WTC11 (cell line): Measurements from ENCODE around the gene ANTXRL. TPM values are rescaled to one million over a fixed set of nuclear protein-coding genes. Genes with fewer than 3 reads are reported as not detected.

ENCODE experiments used
- ATAC-seq: fragments of 200-7000 bp; cut with Tn5 transposase; 2 replicates; pipeline ENCODE4 v1.10.0; 2021; ENCODE audit warnings: mild to moderate bottlenecking, moderate library complexity
- CTCF ChIA-PET: fragments of 300-600 bp; sonication (Branson Sonifier 250); formaldehyde crosslinking; loops from one replicate; lab custom pipeline; 2021; ENCODE audit warnings: antibody characterized with exemption; lab: Charles Lee
- POLR2A ChIA-PET: fragments of 350-600 bp; sonication (Branson Sonifier 250); formaldehyde crosslinking; loops from one replicate; lab custom pipeline; 2021; ENCODE audit warnings: antibody characterized with exemption; lab: Charles Lee
- DNase-seq: peaks from one replicate; pipeline ENCODE4 v3.0.0; 2021; ENCODE audit warnings: low spot score
- H3K27ac Mint-ChIP-seq: 2 replicates; pipeline ENCODE4 v1.8.0; 2021; ENCODE audit warnings: mixed read lengths
- H3K27me3 Mint-ChIP-seq: 2 replicates; pipeline ENCODE4 v1.8.0; 2021; ENCODE audit warnings: low read depth, mild to moderate bottlenecking, moderate library complexity, mixed read lengths
- H3K36me3 Mint-ChIP-seq: 2 replicates; pipeline ENCODE4 v1.8.0; 2021; ENCODE audit warnings: mixed read lengths
- H3K4me1 Mint-ChIP-seq: 2 replicates; pipeline ENCODE4 v1.8.0; 2022; ENCODE audit warnings: mixed read lengths
- H3K4me3 Mint-ChIP-seq: 2 replicates; pipeline ENCODE4 v1.8.0; 2021; ENCODE audit warnings: mild to moderate bottlenecking, moderate library complexity, mixed read lengths
- H3K9me3 Mint-ChIP-seq: 2 replicates; pipeline ENCODE4 v1.8.0; 2021; ENCODE audit warnings: mixed read lengths
- ARID4B ChIP-seq: sonication (generic); formaldehyde crosslinking; IDR thresholded peaks from 2 replicates; pipeline ENCODE4 v1.8.0; 2023; ENCODE audit warnings: missing genetic modification reagents, mild to moderate bottlenecking, borderline replicate concordance
- ATF1 ChIP-seq: sonication (generic); formaldehyde crosslinking; IDR thresholded peaks from 2 replicates; pipeline ENCODE4 v1.8.1; 2023; ENCODE audit warnings: mild to moderate bottlenecking, moderate library complexity, missing genetic modification reagents
- CBFB ChIP-seq: sonication (generic); formaldehyde crosslinking; IDR thresholded peaks from 2 replicates; pipeline ENCODE4 v1.8.1; 2022; ENCODE audit warnings: mild to moderate bottlenecking, low read depth, missing genetic modification reagents
- CREB1 ChIP-seq: sonication (generic); formaldehyde crosslinking; IDR thresholded peaks from 2 replicates; pipeline ENCODE4 v1.8.0; 2023; ENCODE audit warnings: mild to moderate bottlenecking, missing genetic modification reagents
- FOXJ3 ChIP-seq: sonication (generic); formaldehyde crosslinking; IDR thresholded peaks from 2 replicates; pipeline ENCODE4 v1.9.0; 2021; ENCODE audit warnings: missing genetic modification reagents, mild to moderate bottlenecking, borderline replicate concordance
- GABPB1 ChIP-seq: sonication (generic); formaldehyde crosslinking; IDR thresholded peaks from 2 replicates; pipeline ENCODE4 v1.8.1; 2023; ENCODE audit warnings: mild to moderate bottlenecking, missing genetic modification reagents
- IRF2 ChIP-seq: sonication (generic); formaldehyde crosslinking; IDR thresholded peaks from 2 replicates; pipeline ENCODE4 v1.8.0; 2022; ENCODE audit warnings: low read depth, missing genetic modification reagents, borderline replicate concordance
- JAZF1 ChIP-seq: fragments of 250-450 bp; sonication (Bioruptor Pico); IDR thresholded peaks from 2 replicates; pipeline ENCODE4 v1.9.0; 2021; ENCODE audit warnings: moderate library complexity, mild to moderate bottlenecking, inconsistent platforms
- MLX ChIP-seq: sonication (generic); formaldehyde crosslinking; IDR thresholded peaks from 2 replicates; pipeline ENCODE4 v1.8.1; 2023; ENCODE audit warnings: mild to moderate bottlenecking, missing genetic modification reagents, moderate library complexity
- RORB ChIP-seq: fragments of 250-450 bp; sonication (Bioruptor Pico); IDR thresholded peaks from 2 replicates; pipeline ENCODE4 v1.9.0; 2021; ENCODE audit warnings: mild to moderate bottlenecking
- SMAD4 ChIP-seq: sonication (generic); formaldehyde crosslinking; IDR thresholded peaks from 2 replicates; pipeline ENCODE4 v1.8.0; 2022; ENCODE audit warnings: mild to moderate bottlenecking, missing genetic modification reagents
- USF2 ChIP-seq: sonication (generic); formaldehyde crosslinking; IDR thresholded peaks from 2 replicates; pipeline ENCODE4 v1.8.1; 2023; ENCODE audit warnings: mild to moderate bottlenecking, missing genetic modification reagents, moderate library complexity
- ZNF281 ChIP-seq: sonication (generic); formaldehyde crosslinking; IDR thresholded peaks from 2 replicates; pipeline ENCODE4 v1.8.0; 2023; ENCODE audit warnings: mild to moderate bottlenecking, missing genetic modification reagents
- ZNF317 ChIP-seq: sonication (generic); formaldehyde crosslinking; IDR thresholded peaks from 2 replicates; pipeline ENCODE4 v1.8.1; 2023; ENCODE audit warnings: low read depth, mild to moderate bottlenecking, moderate library complexity, missing genetic modification reagents, borderline replicate concordance
- ZNF396 ChIP-seq: fragments of 250-450 bp; sonication (Bioruptor Pico); IDR thresholded peaks from 2 replicates; pipeline ENCODE4 v1.8.0; 2021; ENCODE audit warnings: mild to moderate bottlenecking, moderate library complexity, borderline replicate concordance
- total RNA-seq: library from RNA; stranded (reverse); gene quantifications from 3 replicates; pipeline ENCODE4 v1.2.3, GENCODE V29; 2021
- TF ChIP-seq, protein P1 (sequence below): sonication (generic); formaldehyde crosslinking; IDR thresholded peaks from 2 replicates; pipeline ENCODE4 v1.8.1; 2022; ENCODE audit warnings: low read depth, missing genetic modification reagents, borderline replicate concordance
- TF ChIP-seq, protein P2 (sequence below): sonication (generic); formaldehyde crosslinking; IDR thresholded peaks from 2 replicates; pipeline ENCODE4 v1.8.0; 2022; ENCODE audit warnings: mild to moderate bottlenecking, missing genetic modification reagents
- TF ChIP-seq, protein P3 (sequence below): sonication (generic); formaldehyde crosslinking; IDR thresholded peaks from 2 replicates; pipeline ENCODE4 v1.8.1; 2022; ENCODE audit warnings: missing genetic modification reagents, borderline replicate concordance
- TF ChIP-seq, protein P4 (sequence below): fragments of 250-450 bp; sonication (Bioruptor Pico); IDR thresholded peaks from 2 replicates; pipeline ENCODE4 v1.9.0; 2021; ENCODE audit warnings: mild to moderate bottlenecking

Gene ANTXRL
- total RNA-seq, 1 experiment from 2014 or later = not detected

DNA sequence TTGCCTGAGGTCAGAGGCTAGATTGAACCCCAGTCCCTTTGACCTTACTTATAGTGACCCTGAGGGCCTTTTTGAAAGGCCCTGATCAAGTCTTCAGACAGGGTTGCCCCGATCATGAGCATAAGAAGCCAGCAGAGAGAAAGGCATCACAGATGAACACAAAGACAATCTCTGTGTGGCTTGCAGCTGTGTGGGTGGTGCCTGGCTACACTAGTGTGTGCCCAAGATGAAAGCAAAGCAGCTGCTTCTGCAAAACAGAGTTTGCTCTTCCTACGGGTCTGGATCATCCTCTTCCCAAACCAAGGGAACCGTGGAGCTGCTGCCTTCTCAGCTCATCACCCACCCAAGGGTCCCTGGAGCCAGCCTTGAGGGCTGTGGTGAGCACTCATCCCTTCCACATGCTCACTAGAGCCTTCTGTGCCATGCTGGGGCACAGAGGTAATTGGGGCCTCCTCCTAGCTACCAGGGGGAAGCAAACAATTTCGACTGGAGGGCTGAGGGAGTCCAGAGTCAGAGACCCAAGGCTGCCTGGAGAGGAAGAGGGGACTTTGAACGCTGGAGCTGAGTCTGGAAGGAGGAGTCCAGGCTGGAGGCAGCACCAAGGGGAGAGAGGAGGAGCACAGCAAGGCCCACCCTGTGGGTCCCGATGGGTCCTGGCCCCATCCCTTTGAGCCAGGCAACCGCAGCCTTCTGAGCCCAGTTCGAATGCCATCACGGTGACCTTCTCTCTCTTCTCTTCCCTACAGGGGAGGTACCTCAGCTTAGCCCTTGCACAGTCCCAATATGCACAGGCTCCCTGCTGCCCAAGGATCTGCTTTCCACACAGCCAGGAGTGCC is 42.3 kb downstream of the ANTXRL start (continued):
- TF ChIP-seq JAZF1 (CRISPR knock-in tag) = no peak

- no peaks in the 10 kb centered on the region for H3K36me3 Mint-ChIP-seq
- H3K9me3 Mint-ChIP-seq = no peaks in the 10 kb centered on the region
- H3K4me3 Mint-ChIP-seq = no peak overlapping the region
- H3K27ac Mint-ChIP-seq = no peak overlapping the region
- no peak for DNase-seq
- peak; percentile 73 for ATAC-seq
- no peak for TF ChIP-seq ATF1 (CRISPR knock-in tag)
- TF ChIP-seq IRF2 (CRISPR knock-in tag) = no peak
- no peak for TF ChIP-seq USF2 (CRISPR knock-in tag)
- TF ChIP-seq, protein P1, sequence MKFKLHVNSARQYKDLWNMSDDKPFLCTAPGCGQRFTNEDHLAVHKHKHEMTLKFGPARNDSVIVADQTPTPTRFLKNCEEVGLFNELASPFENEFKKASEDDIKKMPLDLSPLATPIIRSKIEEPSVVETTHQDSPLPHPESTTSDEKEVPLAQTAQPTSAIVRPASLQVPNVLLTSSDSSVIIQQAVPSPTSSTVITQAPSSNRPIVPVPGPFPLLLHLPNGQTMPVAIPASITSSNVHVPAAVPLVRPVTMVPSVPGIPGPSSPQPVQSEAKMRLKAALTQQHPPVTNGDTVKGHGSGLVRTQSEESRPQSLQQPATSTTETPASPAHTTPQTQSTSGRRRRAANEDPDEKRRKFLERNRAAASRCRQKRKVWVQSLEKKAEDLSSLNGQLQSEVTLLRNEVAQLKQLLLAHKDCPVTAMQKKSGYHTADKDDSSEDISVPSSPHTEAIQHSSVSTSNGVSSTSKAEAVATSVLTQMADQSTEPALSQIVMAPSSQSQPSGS (CRISPR knock-in tag) = no peak
- TF ChIP-seq CBFB = no peak
- TF ChIP-seq MLX (CRISPR knock-in tag) = no peak
- no peak for TF ChIP-seq ZNF317 (CRISPR knock-in tag)
- TF ChIP-seq, protein P2, sequence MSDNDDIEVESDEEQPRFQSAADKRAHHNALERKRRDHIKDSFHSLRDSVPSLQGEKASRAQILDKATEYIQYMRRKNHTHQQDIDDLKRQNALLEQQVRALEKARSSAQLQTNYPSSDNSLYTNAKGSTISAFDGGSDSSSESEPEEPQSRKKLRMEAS (CRISPR knock-in tag) = no peak
- no peak for TF ChIP-seq ZNF396 (CRISPR knock-in tag)
- TF ChIP-seq CREB1 (CRISPR knock-in tag) = no peak
- TF ChIP-seq ZNF281 (CRISPR knock-in tag) = no peak
- no peak for TF ChIP-seq GABPB1 (CRISPR knock-in tag)
- TF ChIP-seq, protein P3, sequence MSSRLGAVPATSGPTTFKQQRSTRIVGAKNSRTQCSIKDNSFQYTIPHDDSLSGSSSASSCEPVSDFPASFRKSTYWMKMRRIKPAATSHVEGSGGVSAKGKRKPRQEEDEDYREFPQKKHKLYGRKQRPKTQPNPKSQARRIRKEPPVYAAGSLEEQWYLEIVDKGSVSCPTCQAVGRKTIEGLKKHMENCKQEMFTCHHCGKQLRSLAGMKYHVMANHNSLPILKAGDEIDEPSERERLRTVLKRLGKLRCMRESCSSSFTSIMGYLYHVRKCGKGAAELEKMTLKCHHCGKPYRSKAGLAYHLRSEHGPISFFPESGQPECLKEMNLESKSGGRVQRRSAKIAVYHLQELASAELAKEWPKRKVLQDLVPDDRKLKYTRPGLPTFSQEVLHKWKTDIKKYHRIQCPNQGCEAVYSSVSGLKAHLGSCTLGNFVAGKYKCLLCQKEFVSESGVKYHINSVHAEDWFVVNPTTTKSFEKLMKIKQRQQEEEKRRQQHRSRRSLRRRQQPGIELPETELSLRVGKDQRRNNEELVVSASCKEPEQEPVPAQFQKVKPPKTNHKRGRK = no peak
- TF ChIP-seq FOXJ3 (CRISPR knock-in tag) = no peak
- TF ChIP-seq SMAD4 (CRISPR knock-in tag) = no peak
- TF ChIP-seq ARID4B (CRISPR knock-in tag) = no peak
- TF ChIP-seq, protein P4, sequence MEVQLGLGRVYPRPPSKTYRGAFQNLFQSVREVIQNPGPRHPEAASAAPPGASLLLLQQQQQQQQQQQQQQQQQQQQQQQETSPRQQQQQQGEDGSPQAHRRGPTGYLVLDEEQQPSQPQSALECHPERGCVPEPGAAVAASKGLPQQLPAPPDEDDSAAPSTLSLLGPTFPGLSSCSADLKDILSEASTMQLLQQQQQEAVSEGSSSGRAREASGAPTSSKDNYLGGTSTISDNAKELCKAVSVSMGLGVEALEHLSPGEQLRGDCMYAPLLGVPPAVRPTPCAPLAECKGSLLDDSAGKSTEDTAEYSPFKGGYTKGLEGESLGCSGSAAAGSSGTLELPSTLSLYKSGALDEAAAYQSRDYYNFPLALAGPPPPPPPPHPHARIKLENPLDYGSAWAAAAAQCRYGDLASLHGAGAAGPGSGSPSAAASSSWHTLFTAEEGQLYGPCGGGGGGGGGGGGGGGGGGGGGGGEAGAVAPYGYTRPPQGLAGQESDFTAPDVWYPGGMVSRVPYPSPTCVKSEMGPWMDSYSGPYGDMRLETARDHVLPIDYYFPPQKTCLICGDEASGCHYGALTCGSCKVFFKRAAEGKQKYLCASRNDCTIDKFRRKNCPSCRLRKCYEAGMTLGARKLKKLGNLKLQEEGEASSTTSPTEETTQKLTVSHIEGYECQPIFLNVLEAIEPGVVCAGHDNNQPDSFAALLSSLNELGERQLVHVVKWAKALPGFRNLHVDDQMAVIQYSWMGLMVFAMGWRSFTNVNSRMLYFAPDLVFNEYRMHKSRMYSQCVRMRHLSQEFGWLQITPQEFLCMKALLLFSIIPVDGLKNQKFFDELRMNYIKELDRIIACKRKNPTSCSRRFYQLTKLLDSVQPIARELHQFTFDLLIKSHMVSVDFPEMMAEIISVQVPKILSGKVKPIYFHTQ (CRISPR knock-in tag) = no peak
- TF ChIP-seq RORB (CRISPR knock-in tag) = no peak
- TF ChIP-seq, all 79 proteins: peak for 0
- Mint-ChIP-seq H3K4me1 (peaks cover 11% of the 10 kb centered on the region), H3K27me3 (no peaks in the 10 kb centered on the region; the same call in 1 of the 2 replicates)
- ChIA-PET CTCF (interaction anchor here (1.4 kb wide), 1 partner anchor 100 kb away, joined by 4 read pairs; no protein-coding TSS in a partner anchor), POLR2A (no interaction called here)
Measured at GRCh38 chr10:46329690-46330016, 42.9 kb downstream of the ANTXRL start.
